NCI-H82 (cell line): ENCODE measurements around the gene PDE2A.
A peak's percentile ranks its signal among the peaks of the same experiment; 100 is the strongest.

Experiments used
- DNase-seq: peaks from one replicate; lab custom pipeline; 2025; lab: John Stamatoyannopoulos, UW

Gene PDE2A

GRCh38 chr11:72614381-72614780, 59.8 kb downstream of the PDE2A start:
- no peak for DNase-seq

- no peak for DNase-seq
Observed at GRCh38 chr11:72613977-72614376, 60.2 kb downstream of the PDE2A start.

GRCh38 chr11:72613450-72613849, 60.8 kb downstream of the PDE2A start:
- no peak for DNase-seq

- DNase-seq = no peak
Observed at GRCh38 chr11:72609476-72609875, 64.7 kb downstream of the PDE2A start.

- DNase-seq = peak; percentile 22
Observed at GRCh38 chr11:72609045-72609444, 65.2 kb downstream of the PDE2A start.

GRCh38 chr11:72607496-72607895, 66.7 kb downstream of the PDE2A start:
- DNase-seq = no peak

- DNase-seq = no peak
Observed at GRCh38 chr11:72606748-72607468, 67.3 kb downstream of the PDE2A start.

GRCh38 chr11:72605973-72606747, 68.1 kb downstream of the PDE2A start:
- DNase-seq = peak; percentile 25

- peak; percentile 74 for DNase-seq
Observed at GRCh38 chr11:72604256-72604655, 70.0 kb downstream of the PDE2A start.

GRCh38 chr11:72602250-72602904, 71.8 kb downstream of the PDE2A start:
- DNase-seq = no peak

- no peak for DNase-seq
Observed at GRCh38 chr11:72600557-72600956, 73.7 kb downstream of the PDE2A start.

- DNase-seq = no peak
Observed at GRCh38 chr11:72599325-72600117, 74.7 kb downstream of the PDE2A start.

- peak; percentile 16 for DNase-seq
Observed at GRCh38 chr11:72598906-72599305, 75.3 kb downstream of the PDE2A start.

- no peak for DNase-seq
Observed at GRCh38 chr11:72598466-72598865, 75.8 kb downstream of the PDE2A start.

- no peak for DNase-seq
Observed at GRCh38 chr11:72597721-72598120, 76.5 kb downstream of the PDE2A start.

- peak; percentile 77 for DNase-seq
Observed at GRCh38 chr11:72595292-72595684, 78.9 kb downstream of the PDE2A start.

- DNase-seq = no peak
Observed at GRCh38 chr11:72594493-72595291, 79.5 kb downstream of the PDE2A start.

GRCh38 chr11:72592698-72593495, 81.3 kb downstream of the PDE2A start:
- DNase-seq = no peak

GRCh38 chr11:72591785-72592502, 82.3 kb downstream of the PDE2A start:
- peak; percentile 90 for DNase-seq

GRCh38 chr11:72591023-72591422, 83.2 kb downstream of the PDE2A start:
- DNase-seq = no peak
